HEK293 (cell line): ENCODE results near the gene TTLL11.

ENCODE experiments used
- YY1 ChIP-seq: fragments of 450-650 bp; formaldehyde crosslinking; IDR thresholded peaks from 2 replicates; pipeline ENCODE4 v1.5.1; 2018; ENCODE audit warnings: missing biosample characterization, missing genetic modification characterization
- ZNF423 ChIP-seq: fragments of 450-650 bp; formaldehyde crosslinking; IDR thresholded peaks from 2 replicates; pipeline ENCODE4 v1.5.1; 2016; ENCODE audit warnings: missing biosample characterization, missing genetic modification characterization
- ZNF561 ChIP-seq: fragments of 450-650 bp; IDR thresholded peaks from 2 replicates; pipeline ENCODE4 v1.5.1; 2018; ENCODE audit warnings: missing biosample characterization, missing genetic modification characterization, borderline replicate concordance

- TF ChIP-seq YY1 (no peak), ZNF423 (tag by site-specific recombination) (no peak), ZNF561 (no peak)
Observed at GRCh38 chr9:121946465-121946864, 146.6 kb downstream of the TTLL11 start.
